DMS153 treated with DMSO at 0.1 percent for 48 hours (cell line): Measurements from ENCODE around the gene CYBRD1.
"Not testable (repeated sequence)": the region's sequence is repeated elsewhere in the genome, so short reads cannot be mapped to it uniquely, and the experiment has no call there.

Experiments used
- DNase-seq: peaks from one replicate; lab custom pipeline; 2025; ENCODE audit not compliant: unreplicated experiment; lab: John Stamatoyannopoulos, UW

The CYBRD1 gene

GRCh38 chr2:171522052-171522787 lies at the start of gene CYBRD1:
CYBRD1 (plus strand) TSS chr2:171522474; CDS start chr2:171522546, 72 bp downstream.
- DNase-seq = no peak

GRCh38 chr2:171475979-171476378 lies 46.3 kb upstream of the CYBRD1 start:
- no peak for DNase-seq

GRCh38 chr2:171478345-171478744 lies 43.9 kb upstream of the CYBRD1 start:
- DNase-seq = no peak

GRCh38 chr2:171479154-171479814 lies 43.0 kb upstream of the CYBRD1 start:
- no peak for DNase-seq

GRCh38 chr2:171480908-171481307 lies 41.4 kb upstream of the CYBRD1 start:
- DNase-seq = no peak

GRCh38 chr2:171482308-171482707 lies 40.0 kb upstream of the CYBRD1 start:
- no peak for DNase-seq

GRCh38 chr2:171482877-171483276 lies 39.4 kb upstream of the CYBRD1 start:
- no peak for DNase-seq

- no peak for DNase-seq
Measured at GRCh38 chr2:171483793-171484192, 38.5 kb upstream of the CYBRD1 start.

GRCh38 chr2:171485116-171485515 lies 37.2 kb upstream of the CYBRD1 start:
- DNase-seq = no peak

GRCh38 chr2:171487201-171487600 lies 35.1 kb upstream of the CYBRD1 start:
- DNase-seq = no peak

GRCh38 chr2:171487803-171488259 lies 34.4 kb upstream of the CYBRD1 start:
- DNase-seq = no peak

GRCh38 chr2:171490577-171490976 lies 31.7 kb upstream of the CYBRD1 start:
- DNase-seq = no peak

GRCh38 chr2:171491292-171491691 lies 31.0 kb upstream of the CYBRD1 start:
- no peak for DNase-seq

GRCh38 chr2:171492664-171493063 lies 29.6 kb upstream of the CYBRD1 start:
- DNase-seq = no peak

GRCh38 chr2:171497664-171498063 lies 24.6 kb upstream of the CYBRD1 start:
- DNase-seq = not testable (repeated sequence)

GRCh38 chr2:171505374-171505773 lies 16.9 kb upstream of the CYBRD1 start:
- no peak for DNase-seq

- DNase-seq = no peak
Measured at GRCh38 chr2:171509945-171510731, 12.1 kb upstream of the CYBRD1 start.

GRCh38 chr2:171512014-171512413 lies 10.3 kb upstream of the CYBRD1 start:
- DNase-seq = no peak

- no peak for DNase-seq
Measured at GRCh38 chr2:171512683-171513195, 9.5 kb upstream of the CYBRD1 start.

GRCh38 chr2:171513719-171514160 lies 8.5 kb upstream of the CYBRD1 start:
- DNase-seq = no peak

- no peak for DNase-seq
Measured at GRCh38 chr2:171514908-171515582, 7.2 kb upstream of the CYBRD1 start.
